ENCODE measurements around the gene APAF1. TPM values are rescaled to one million over a fixed set of nuclear protein-coding genes. Genes with fewer than 3 reads are reported as not detected.

The APAF1 gene
- total and polyA plus RNA-seq, 8 donors, result 21.1 to 54.4 (median 41.9) TPM

- no peak for TF ChIP-seq CTCF (IDR thresholded peaks at IDR 0.05)
- ATAC-seq (no peak), DNase-seq (no peak)
- Histone ChIP-seq H3K27me3 (no peaks in the 10 kb centered on the region), H3K9me3 (no peaks in the 10 kb centered on the region), H3K36me3 (no peaks in the 10 kb centered on the region), H3K27ac (no peak overlapping the region), H3K4me3 (no peak overlapping the region), H3K4me1 (no peaks in the 10 kb centered on the region)
- intact Hi-C loops (cut with DNase I), result no loop called here
Measured at GRCh38 chr12:98767248-98767647, 122.2 kb downstream of the APAF1 start.

GRCh38 chr12:98769068-98769467 lies 124.0 kb downstream of the APAF1 start:
- ATAC-seq (no peak), DNase-seq (no peak)
- intact Hi-C loops (cut with DNase I), result no loop called here
- Histone ChIP-seq H3K27ac (no peak overlapping the region), H3K4me1 (no peaks in the 10 kb centered on the region), H3K27me3 (no peaks in the 10 kb centered on the region), H3K9me3 (no peaks in the 10 kb centered on the region), H3K4me3 (no peak overlapping the region), H3K36me3 (no peaks in the 10 kb centered on the region)
- TF ChIP-seq CTCF (IDR thresholded peaks at IDR 0.05), result no peak

- no peak for DNase-seq
- Histone ChIP-seq H3K4me3 (no peak overlapping the region), H3K27me3 (no peaks in the 10 kb centered on the region), H3K27ac (no peak overlapping the region), H3K9me3 (no peaks in the 10 kb centered on the region), H3K36me3 (no peaks in the 10 kb centered on the region), H3K4me1 (no peaks in the 10 kb centered on the region)
- no peak for TF ChIP-seq CTCF (IDR thresholded peaks at IDR 0.05)
- ATAC-seq, result no peak
- intact Hi-C loops (cut with DNase I), result no loop called here
Measured at GRCh38 chr12:98770230-98770629, 125.1 kb downstream of the APAF1 start.

- Histone ChIP-seq H3K4me1 (no peaks in the 10 kb centered on the region), H3K36me3 (no peaks in the 10 kb centered on the region), H3K27me3 (no peaks in the 10 kb centered on the region), H3K9me3 (no peaks in the 10 kb centered on the region), H3K4me3 (no peak overlapping the region), H3K27ac (no peak overlapping the region)
- no peak for TF ChIP-seq CTCF (IDR thresholded peaks at IDR 0.05)
- DNase-seq (no peak), ATAC-seq (no peak)
- intact Hi-C loops (cut with DNase I), result no loop called here
Measured at GRCh38 chr12:98771811-98772752, 127.0 kb downstream of the APAF1 start.

GRCh38 chr12:98772818-98773217 lies 127.7 kb downstream of the APAF1 start:
- H3K27me3 ChIP-seq, result no peaks in the 10 kb centered on the region
- H3K4me3 ChIP-seq, result no peak overlapping the region
- intact Hi-C loops (cut with DNase I), result no loop called here
- H3K9me3 ChIP-seq, result no peaks in the 10 kb centered on the region
- no peaks in the 10 kb centered on the region for H3K4me1 ChIP-seq
- no peak for ATAC-seq
- no peak for DNase-seq
- TF ChIP-seq CTCF (IDR thresholded peaks at IDR 0.05), result no peak
- no peaks in the 10 kb centered on the region for H3K36me3 ChIP-seq
- no peak overlapping the region for H3K27ac ChIP-seq
